ENCODE data around the gene PACRG.

The PACRG gene

GRCh38 chr6:163318071-163318786 lies 590.5 kb downstream of the PACRG start:
- no peak overlapping the region for H3K4me3 ChIP-seq (replicated peaks; ENCODE audit: low read depth, low read length)
- TF ChIP-seq, protein P1, sequence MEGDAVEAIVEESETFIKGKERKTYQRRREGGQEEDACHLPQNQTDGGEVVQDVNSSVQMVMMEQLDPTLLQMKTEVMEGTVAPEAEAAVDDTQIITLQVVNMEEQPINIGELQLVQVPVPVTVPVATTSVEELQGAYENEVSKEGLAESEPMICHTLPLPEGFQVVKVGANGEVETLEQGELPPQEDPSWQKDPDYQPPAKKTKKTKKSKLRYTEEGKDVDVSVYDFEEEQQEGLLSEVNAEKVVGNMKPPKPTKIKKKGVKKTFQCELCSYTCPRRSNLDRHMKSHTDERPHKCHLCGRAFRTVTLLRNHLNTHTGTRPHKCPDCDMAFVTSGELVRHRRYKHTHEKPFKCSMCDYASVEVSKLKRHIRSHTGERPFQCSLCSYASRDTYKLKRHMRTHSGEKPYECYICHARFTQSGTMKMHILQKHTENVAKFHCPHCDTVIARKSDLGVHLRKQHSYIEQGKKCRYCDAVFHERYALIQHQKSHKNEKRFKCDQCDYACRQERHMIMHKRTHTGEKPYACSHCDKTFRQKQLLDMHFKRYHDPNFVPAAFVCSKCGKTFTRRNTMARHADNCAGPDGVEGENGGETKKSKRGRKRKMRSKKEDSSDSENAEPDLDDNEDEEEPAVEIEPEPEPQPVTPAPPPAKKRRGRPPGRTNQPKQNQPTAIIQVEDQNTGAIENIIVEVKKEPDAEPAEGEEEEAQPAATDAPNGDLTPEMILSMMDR (IDR thresholded peaks at IDR 0.05; ENCODE audit: low read length, missing control alignments), result no peak
- DNase-seq (ENCODE audit: low read depth), result no peak

DNA sequence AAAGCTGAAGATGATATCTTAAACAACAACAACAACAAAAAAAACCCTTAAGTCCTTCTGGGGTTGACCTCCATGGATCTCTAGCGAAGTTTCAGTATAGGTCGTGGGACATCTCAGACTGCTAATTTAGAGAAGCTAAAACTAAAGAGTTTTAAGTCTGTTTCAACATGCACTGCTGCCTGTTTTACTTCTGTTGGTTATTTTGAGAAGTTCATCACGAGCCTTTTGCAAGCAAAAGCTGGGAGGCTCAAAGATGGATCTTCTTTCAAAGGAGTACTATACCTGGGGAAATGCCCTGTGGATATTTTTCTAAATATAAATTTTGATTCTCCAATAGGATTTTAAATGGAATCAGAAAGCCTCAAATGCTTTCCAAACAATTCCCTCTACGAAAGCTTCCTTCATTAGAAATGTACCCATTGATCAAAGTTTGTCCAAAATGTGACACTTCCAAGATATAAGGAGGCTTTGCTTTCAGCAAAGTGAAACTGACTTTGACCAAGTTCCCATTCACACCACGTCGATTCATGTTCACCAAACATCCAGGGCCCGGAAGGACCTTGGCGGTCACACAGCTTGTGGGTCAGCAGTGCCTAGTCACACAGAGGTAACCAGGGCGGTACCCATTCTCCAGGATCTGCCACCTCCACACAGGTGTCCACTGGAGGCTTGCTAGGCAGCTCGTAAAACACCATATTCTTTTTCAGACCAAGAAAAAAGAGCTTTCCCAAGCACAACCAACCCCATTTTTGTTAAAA lies 592.0 kb downstream of the PACRG start:
- H3K4me3 ChIP-seq (replicated peaks; ENCODE audit: low read depth, low read length), result no peak overlapping the region
- DNase-seq (ENCODE audit: low read depth), result no peak
- TF ChIP-seq, protein P1 (IDR thresholded peaks at IDR 0.05; ENCODE audit: low read length, missing control alignments), result no peak

GRCh38 chr6:163320402-163320801 lies 592.6 kb downstream of the PACRG start:
- DNase-seq (ENCODE audit: low read depth), result no peak
- no peak overlapping the region for H3K4me3 ChIP-seq (replicated peaks; ENCODE audit: low read depth, low read length)
- TF ChIP-seq, protein P1 (IDR thresholded peaks at IDR 0.05; ENCODE audit: low read length, missing control alignments), result no peak

DNA sequence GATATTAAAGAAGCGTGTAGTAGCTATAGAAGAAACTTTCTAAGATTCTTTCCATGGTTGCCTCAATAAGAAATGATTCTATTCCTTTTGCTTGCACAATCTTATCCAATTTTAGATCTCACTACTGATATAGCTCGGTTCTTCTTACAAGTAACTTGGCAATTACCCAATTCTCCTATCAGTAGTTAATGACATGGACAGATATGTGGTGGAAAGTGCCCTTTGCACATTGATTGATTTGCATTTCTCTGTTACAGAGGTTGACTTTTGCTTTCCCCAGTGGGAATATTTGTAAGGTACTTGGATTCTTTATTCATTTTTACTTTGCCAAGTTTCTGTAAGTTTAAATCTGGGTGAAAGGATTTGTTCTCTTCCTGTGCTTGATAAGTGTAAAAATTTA lies 593.0 kb downstream of the PACRG start:
- TF ChIP-seq, protein P1 (IDR thresholded peaks at IDR 0.05; ENCODE audit: low read length, missing control alignments), result no peak
- no peak overlapping the region for H3K4me3 ChIP-seq (replicated peaks; ENCODE audit: low read depth, low read length)
- no peak for DNase-seq (ENCODE audit: low read depth)

- DNase-seq (ENCODE audit: low read depth), result no peak
- TF ChIP-seq, protein P1 (IDR thresholded peaks at IDR 0.05; ENCODE audit: low read length, missing control alignments), result no peak
- no peak overlapping the region for H3K4me3 ChIP-seq (replicated peaks; ENCODE audit: low read depth, low read length)
These were observed 593.9 kb downstream of the PACRG start for GRCh38 chr6:163321717-163322116.

GRCh38 chr6:163323274-163323673 lies 595.5 kb downstream of the PACRG start:
- DNase-seq (ENCODE audit: low read depth), result no peak
- no peak overlapping the region for H3K4me3 ChIP-seq (replicated peaks; ENCODE audit: low read depth, low read length)
- TF ChIP-seq, protein P1 (IDR thresholded peaks at IDR 0.05; ENCODE audit: low read length, missing control alignments), result no peak
